Hematopoietic multipotent progenitor cell treated with erythropoietin and hydrocortisone succinate and interleukin-3 and kit ligand, for 8 days (in vitro differentiated cells): ENCODE measurements around the gene FAM241A.

ENCODE experiments used
- DNase-seq: peaks from one replicate; pipeline ENCODE4 v3.0.0-alpha.2; 2015

Gene FAM241A

GRCh38 chr4:112219826-112220366 is 74.6 kb downstream of the FAM241A start:
- DNase-seq, result no peak

DNA sequence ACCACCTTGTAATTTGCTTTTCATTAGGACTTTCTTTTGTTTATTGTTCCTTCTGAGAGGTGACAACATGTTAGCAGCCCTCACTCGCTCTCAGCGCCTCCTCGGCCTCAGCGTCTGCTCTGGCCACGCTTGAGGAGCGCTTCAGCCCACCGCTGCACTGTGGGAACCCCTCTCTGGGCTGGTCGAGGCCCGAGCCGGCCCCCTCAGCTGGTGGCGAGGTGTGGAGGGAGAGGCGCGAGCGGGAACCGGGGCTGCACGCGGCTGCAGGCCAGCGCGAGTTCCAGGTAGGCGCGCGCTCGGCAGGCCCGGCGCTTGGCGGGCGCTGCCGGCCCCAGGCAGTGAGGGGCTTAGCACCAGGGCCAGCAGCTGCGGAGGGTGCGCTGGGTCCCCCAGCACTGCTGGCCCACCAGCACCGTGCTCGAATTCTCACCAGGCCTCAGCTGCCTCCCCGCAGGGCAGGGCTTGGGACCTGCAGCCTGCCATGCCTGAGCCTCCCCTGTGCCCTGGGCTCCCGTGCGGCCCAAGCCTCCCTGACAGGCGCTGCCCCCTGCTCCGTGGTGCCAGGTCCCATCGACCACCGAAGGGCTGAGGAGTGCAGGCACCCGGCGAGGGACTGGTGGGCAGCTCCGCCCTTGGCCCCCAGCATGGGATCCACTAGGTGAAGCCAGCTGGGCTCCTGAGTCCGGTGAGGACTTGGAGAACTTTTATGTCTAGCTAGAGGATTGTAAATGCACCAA is 77.1 kb downstream of the FAM241A start:
- DNase-seq, result no peak

DNA sequence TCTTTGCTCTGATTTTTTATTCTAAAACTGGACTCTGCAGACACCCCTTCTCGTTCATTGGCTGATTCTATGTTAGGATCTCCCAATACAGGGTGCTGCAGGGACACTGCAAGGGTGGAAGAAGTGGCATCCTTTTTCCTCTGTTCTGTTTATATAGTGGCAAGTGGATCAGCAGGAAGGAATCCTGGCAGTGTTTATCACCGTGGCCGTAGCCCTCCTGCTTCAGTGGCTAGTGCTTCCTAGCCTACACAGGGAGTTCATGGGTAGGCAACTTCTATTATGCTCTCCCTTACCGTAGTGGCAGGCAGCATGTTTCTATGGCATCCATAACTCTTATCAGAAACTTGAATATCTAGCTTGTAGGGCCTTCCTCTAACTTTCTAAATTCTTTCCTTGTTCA is 79.9 kb downstream of the FAM241A start:
- no peak for DNase-seq

GRCh38 chr4:112230879-112231778 is 85.9 kb downstream of the FAM241A start:
- DNase-seq, result peak; percentile 94

- DNase-seq, result peak; percentile 76
Observed at GRCh38 chr4:112231779-112232713, 86.8 kb downstream of the FAM241A start, which contains the start of gene AP1AR. TSS of gene AP1AR (plus strand) at chr4:112231787. CDS start at chr4:112232092, 305 bp downstream.

GRCh38 chr4:112234952-112235609 is 89.8 kb downstream of the FAM241A start:
- DNase-seq, result peak; percentile 78

DNA sequence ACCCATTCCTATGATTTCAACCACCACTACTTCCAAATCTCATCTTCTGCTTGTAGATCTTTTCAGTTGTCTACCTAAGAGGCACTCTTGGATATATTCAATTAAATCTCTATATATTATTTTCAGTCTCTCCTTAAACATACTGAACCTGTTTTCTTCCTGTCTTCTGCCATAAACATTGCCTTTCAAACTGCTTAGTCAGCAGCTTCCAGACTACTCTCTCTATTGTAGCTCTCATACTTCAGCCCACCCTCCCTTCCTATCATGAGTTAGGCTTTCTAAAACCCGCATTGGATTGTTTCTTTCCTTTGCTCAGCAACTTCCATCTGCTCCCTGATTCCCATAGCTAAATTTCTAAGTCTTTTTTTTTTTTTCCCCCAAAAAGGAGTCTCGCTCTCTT is 90.8 kb downstream of the FAM241A start:
- DNase-seq, result no peak

GRCh38 chr4:112238833-112239232 is 93.6 kb downstream of the FAM241A start:
- no peak for DNase-seq
